Fibroblast of pulmonary artery (primary cell): Measurements from ENCODE around the gene TPPP3.

Source experiments
- DNase-seq: peaks from one replicate; pipeline ENCODE4 v3.0.0-alpha.2; 2010; ENCODE audit warnings: low read depth
- H3K4me3 ChIP-seq: replicated peaks from 2 replicates; pipeline ENCODE4 v1.5.1; 2011; ENCODE audit warnings: low read depth, mild to moderate bottlenecking, control low read depth, low read length, moderate library complexity
- TF ChIP-seq, protein P1 (sequence below): IDR thresholded peaks from 2 replicates; pipeline ENCODE4 v1.5.1; 2011; ENCODE audit warnings: mild to moderate bottlenecking, control low read depth, low read length, inconsistent platforms; ENCODE audit errors: missing control alignments

The TPPP3 gene

DNA sequence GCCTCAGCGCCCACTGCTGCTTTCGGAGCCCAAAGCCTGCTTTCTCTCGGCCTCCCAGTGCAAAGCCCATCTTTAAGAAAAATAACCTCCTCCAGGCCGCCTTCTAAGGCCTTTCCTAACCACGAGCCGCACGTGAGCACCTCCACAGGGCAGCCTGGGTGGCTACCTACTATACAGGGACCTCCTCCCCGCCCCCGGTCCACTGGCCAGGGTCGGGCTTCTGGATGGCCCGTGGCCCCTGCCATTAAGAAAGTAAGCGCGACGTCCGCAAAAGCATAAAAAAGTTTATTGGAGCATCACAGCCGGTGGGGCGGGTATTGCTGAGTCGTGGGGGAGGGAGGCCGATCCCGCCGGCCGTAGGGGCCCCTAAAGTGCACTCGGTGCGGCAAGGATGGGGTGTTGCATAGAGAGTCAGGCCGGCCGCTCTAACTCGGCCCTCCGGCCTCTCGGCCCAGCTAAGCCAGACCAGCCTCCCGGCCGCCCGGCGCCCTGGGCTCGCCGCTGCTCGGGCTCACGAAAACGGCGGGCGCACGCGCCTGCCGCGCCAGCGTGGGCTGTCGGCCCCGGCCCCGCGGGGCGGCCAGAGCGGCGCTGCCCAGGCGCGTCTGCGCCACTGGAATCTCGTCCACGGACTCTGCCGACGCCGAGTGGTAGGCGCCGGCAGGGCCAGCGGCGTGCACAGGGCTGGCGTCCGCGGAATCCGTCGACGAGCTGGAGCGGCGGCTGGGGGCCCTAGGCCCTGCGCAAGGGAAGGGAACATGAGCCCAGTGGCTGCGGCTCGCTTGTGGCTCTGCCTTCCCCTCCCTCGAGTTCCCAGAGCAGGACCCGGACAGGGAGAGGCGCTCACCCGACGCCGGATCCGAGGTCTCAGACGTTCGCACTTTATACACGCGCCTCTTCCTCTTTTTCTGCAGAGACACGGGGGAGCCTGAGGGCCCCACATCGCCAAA lies 1.1 kb upstream of the TPPP3 start:
- TF ChIP-seq, protein P1, sequence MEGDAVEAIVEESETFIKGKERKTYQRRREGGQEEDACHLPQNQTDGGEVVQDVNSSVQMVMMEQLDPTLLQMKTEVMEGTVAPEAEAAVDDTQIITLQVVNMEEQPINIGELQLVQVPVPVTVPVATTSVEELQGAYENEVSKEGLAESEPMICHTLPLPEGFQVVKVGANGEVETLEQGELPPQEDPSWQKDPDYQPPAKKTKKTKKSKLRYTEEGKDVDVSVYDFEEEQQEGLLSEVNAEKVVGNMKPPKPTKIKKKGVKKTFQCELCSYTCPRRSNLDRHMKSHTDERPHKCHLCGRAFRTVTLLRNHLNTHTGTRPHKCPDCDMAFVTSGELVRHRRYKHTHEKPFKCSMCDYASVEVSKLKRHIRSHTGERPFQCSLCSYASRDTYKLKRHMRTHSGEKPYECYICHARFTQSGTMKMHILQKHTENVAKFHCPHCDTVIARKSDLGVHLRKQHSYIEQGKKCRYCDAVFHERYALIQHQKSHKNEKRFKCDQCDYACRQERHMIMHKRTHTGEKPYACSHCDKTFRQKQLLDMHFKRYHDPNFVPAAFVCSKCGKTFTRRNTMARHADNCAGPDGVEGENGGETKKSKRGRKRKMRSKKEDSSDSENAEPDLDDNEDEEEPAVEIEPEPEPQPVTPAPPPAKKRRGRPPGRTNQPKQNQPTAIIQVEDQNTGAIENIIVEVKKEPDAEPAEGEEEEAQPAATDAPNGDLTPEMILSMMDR, result no peak
- no peak for DNase-seq

GRCh38 chr16:67393788-67394154 lies 473 bp upstream of the TPPP3 start:
- TF ChIP-seq, protein P1, result no peak

More for the DNA sequence above, 1.1 kb upstream of the TPPP3 start:
- H3K4me3 ChIP-seq, result no peak overlapping the region

GRCh38 chr16:67392301-67393059 lies 818 bp downstream of the TPPP3 start:
- TF ChIP-seq, protein P1, result no peak
- DNase-seq, result no peak
- no peak overlapping the region for H3K4me3 ChIP-seq

More at GRCh38 chr16:67393788-67394154, 473 bp upstream of the TPPP3 start:
- DNase-seq, result no peak
- H3K4me3 ChIP-seq, result no peak overlapping the region

- DNase-seq, result no peak
- TF ChIP-seq, protein P1, result no peak
- no peak overlapping the region for H3K4me3 ChIP-seq
Measured at GRCh38 chr16:67391424-67392300, 1.6 kb downstream of the TPPP3 start.

- TF ChIP-seq, protein P1, result no peak
- H3K4me3 ChIP-seq, result no peak overlapping the region
- no peak for DNase-seq
Measured at GRCh38 chr16:67390816-67391423, 2.4 kb downstream of the TPPP3 start.
